OCI-LY3 (cell line): ENCODE data around the gene TTC21A.

ENCODE experiments used
- H2AFZ ChIP-seq: fragments of 200-600, 300-600 bp; shearing (Covaris generic); 2 replicates; pipeline ENCODE4 v1.6.0; 2014; ENCODE audit warnings: antibody characterized with exemption, low read depth, low read length
- H3K27ac ChIP-seq: fragments of 200-600, 300-600 bp; sonication (generic); 2 replicates; pipeline ENCODE4 v1.5.1; 2014; ENCODE audit warnings: mild to moderate bottlenecking, low read length, moderate library complexity, mixed read lengths
- H3K27me3 ChIP-seq: fragments of 200-600, 300-600 bp; sonication (generic); 2 replicates; pipeline ENCODE4 v1.6.1; 2014; ENCODE audit warnings: low read depth, low read length, mixed read lengths
- H3K36me3 ChIP-seq: fragments of 200-600, 300-600 bp; sonication (generic); replicated peaks from 2 replicates; pipeline ENCODE3; 2014; ENCODE audit warnings: low read depth, low read length, mixed read lengths
- H3K4me1 ChIP-seq: fragments of 300-600, 200-600 bp; sonication (generic); 2 replicates; pipeline ENCODE4 v1.6.1; 2014; ENCODE audit warnings: low read length, mixed read lengths
- H3K4me2 ChIP-seq: fragments of 200-600, 300-600 bp; sonication (generic); 2 replicates; pipeline ENCODE4 v1.6.1; 2014; ENCODE audit warnings: low read length, mixed read lengths
- H3K4me3 ChIP-seq: fragments of 300-600, 200-600 bp; sonication (generic); 2 replicates; pipeline ENCODE4 v1.5.1; 2014; ENCODE audit warnings: antibody characterized with exemption, mild to moderate bottlenecking, low read length, moderate library complexity
- H3K79me2 ChIP-seq: fragments of 300-600, 200-600 bp; shearing (Covaris generic); 2 replicates; pipeline ENCODE4 v1.6.1; 2014; ENCODE audit warnings: mild to moderate bottlenecking, low read length, mixed read lengths
- H3K9ac ChIP-seq: fragments of 300-600, 200-600 bp; shearing (Covaris generic); 2 replicates; pipeline ENCODE4 v1.6.0; 2014; ENCODE audit warnings: mild to moderate bottlenecking, low read length, moderate library complexity
- H3K9me3 ChIP-seq: fragments of 200-600, 300-600 bp; shearing (Covaris generic); 2 replicates; pipeline ENCODE4 v1.6.1; 2014; ENCODE audit warnings: low read length, mixed read lengths; ENCODE audit not compliant: insufficient read depth
- H4K20me1 ChIP-seq: fragments of 200-600, 300-600 bp; sonication (generic); 2 replicates; pipeline ENCODE4 v1.6.1; 2016; ENCODE audit warnings: low read length, mixed read lengths; ENCODE audit not compliant: insufficient read depth
- CTCF ChIP-seq: fragments of 200-600, 300-600 bp; sonication (generic); IDR thresholded peaks from 2 replicates; pipeline ENCODE4 v1.5.1; 2014; ENCODE audit warnings: antibody characterized with exemption, low read length, low read depth
- EZH2phosphoT487 ChIP-seq: fragments of 200-600 bp; shearing (Covaris generic); IDR thresholded peaks from 2 replicates; pipeline ENCODE4 v1.6.1; 2018; ENCODE audit warnings: antibody characterized with exemption, mixed run types, low read depth

The TTC21A gene

GRCh38 chr3:39150803-39151631 lies 43.5 kb downstream of the TTC21A start:
- H4K20me1 ChIP-seq = peaks cover 32% of the 10 kb centered on the region

GRCh38 chr3:39153977-39154279 lies 46.4 kb downstream of the TTC21A start:
- peak overlapping the region; percentile 62; the same call in 1 of the 2 replicates for H2AFZ ChIP-seq
- H3K79me2 ChIP-seq = peaks cover 39% of the 10 kb centered on the region
- H3K4me1 ChIP-seq = peaks cover 40% of the 10 kb centered on the region
- H3K27me3 ChIP-seq = peaks cover 31% of the 10 kb centered on the region
- H3K9me3 ChIP-seq = no peaks in the 10 kb centered on the region
- peak overlapping the region; percentile 69 for H3K9ac ChIP-seq
- no peak overlapping the region for H3K27ac ChIP-seq
- H4K20me1 ChIP-seq = peaks cover 32% of the 10 kb centered on the region
- peak overlapping the region; percentile 84 for H3K4me3 ChIP-seq
- peak overlapping the region; percentile 87 for H3K4me2 ChIP-seq
- no peaks in the 10 kb centered on the region for H3K36me3 ChIP-seq
- TF ChIP-seq EZH2phosphoT487 (no peak), CTCF (no peak)

More at GRCh38 chr3:39150803-39151631, 43.5 kb downstream of the TTC21A start:
- Histone ChIP-seq H2AFZ (no peak overlapping the region), H3K4me2 (peak overlapping the region; percentile 94), H3K36me3 (peaks cover 8% of the 10 kb centered on the region), H3K9me3 (no peaks in the 10 kb centered on the region), H3K9ac (peak overlapping the region; percentile 16), H3K27me3 (peaks cover 7% of the 10 kb centered on the region; the same call in 1 of the 2 replicates), H3K27ac (no peak overlapping the region; the same call in 1 of the 2 replicates), H3K4me1 (peaks cover 69% of the 10 kb centered on the region), H3K79me2 (peaks cover 63% of the 10 kb centered on the region), H3K4me3 (peak overlapping the region; percentile 84)
- no peak for TF ChIP-seq EZH2phosphoT487
- no peak for TF ChIP-seq CTCF

DNA sequence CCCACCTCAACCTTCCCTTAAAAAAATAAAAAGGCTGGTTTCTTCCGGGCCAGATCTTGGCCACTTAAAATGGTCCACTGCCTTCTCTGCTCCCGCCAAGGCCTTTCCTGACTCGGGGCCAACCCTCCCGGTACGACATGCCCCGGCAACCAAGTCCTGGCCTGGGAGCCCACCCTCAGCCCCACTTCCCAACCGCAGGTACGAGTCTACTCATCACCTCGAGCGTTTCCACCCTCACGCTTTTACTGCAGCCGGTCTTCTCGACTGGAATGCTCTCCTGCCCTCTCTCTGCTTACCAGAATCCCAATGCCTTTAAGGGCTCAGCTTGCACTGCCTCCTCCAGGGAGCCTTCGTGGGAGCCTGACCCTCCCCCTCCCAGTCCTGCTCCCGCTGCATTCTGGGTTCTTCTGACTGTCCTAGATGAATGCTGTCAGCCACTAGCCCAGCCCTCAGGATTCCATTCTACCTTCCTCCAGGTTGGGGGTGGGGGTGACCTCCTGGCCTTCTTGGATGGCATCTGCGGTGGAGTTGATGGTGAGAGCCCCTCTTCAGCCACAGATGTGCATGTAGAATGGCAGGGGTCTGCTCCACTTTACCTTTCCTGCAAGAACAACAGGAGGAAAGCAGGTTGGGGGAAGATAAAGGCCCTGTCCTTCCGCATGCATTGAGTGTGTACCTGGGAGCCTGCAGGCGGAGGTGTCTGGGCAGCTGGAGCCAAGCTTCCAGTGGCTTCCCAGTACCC lies 47.0 kb downstream of the TTC21A start:
- H3K27ac ChIP-seq = no peak overlapping the region
- TF ChIP-seq CTCF (no peak), EZH2phosphoT487 (no peak)
- peaks cover 35% of the 10 kb centered on the region for H3K4me1 ChIP-seq
- no peaks in the 10 kb centered on the region for H3K36me3 ChIP-seq
- peaks cover 31% of the 10 kb centered on the region for H3K27me3 ChIP-seq
- no peak overlapping the region for H2AFZ ChIP-seq
- H3K4me2 ChIP-seq = peak overlapping the region; percentile 87
- H3K9ac ChIP-seq = peak overlapping the region; percentile 69; the same call in 1 of the 2 replicates
- H3K79me2 ChIP-seq = peaks cover 35% of the 10 kb centered on the region
- H4K20me1 ChIP-seq = peaks cover 31% of the 10 kb centered on the region
- peak overlapping the region; percentile 84 for H3K4me3 ChIP-seq
- H3K9me3 ChIP-seq = no peaks in the 10 kb centered on the region

- Histone ChIP-seq H2AFZ (no peak overlapping the region), H3K79me2 (peaks cover 15% of the 10 kb centered on the region), H3K4me1 (peaks cover 15% of the 10 kb centered on the region)
These were observed 48.9 kb downstream of the TTC21A start for GRCh38 chr3:39156421-39156820.

More at GRCh38 chr3:39156421-39156820, 48.9 kb downstream of the TTC21A start:
- H3K27me3 ChIP-seq = peaks cover 31% of the 10 kb centered on the region
- TF ChIP-seq CTCF = no peak
- TF ChIP-seq EZH2phosphoT487 = no peak
- H3K9ac ChIP-seq = no peak overlapping the region
- peaks cover 13% of the 10 kb centered on the region for H4K20me1 ChIP-seq
- no peaks in the 10 kb centered on the region for H3K36me3 ChIP-seq
- H3K9me3 ChIP-seq = no peaks in the 10 kb centered on the region
- H3K4me2 ChIP-seq = no peak overlapping the region
- no peak overlapping the region for H3K27ac ChIP-seq
- no peak overlapping the region for H3K4me3 ChIP-seq
